Measurements from ENCODE around the gene VWC2. TPM values are rescaled to one million over a fixed set of nuclear protein-coding genes. Genes with fewer than 3 reads are reported as not detected.

VWC2 gene
- total RNA-seq = under 1 TPM; 0.04 to 0.18 (median 0.13) TPM

- no peak for DNase-seq (ENCODE audit: low spot score in 2 of 2)
- H3K4me1 ChIP-seq = peaks cover 30% of the 10 kb centered on the region
- no peaks in the 10 kb centered on the region for H3K36me3 ChIP-seq
- H3K9me3 ChIP-seq = no peaks in the 10 kb centered on the region
- WGBS = 1% methylated on average over 22 of the region's 75 CpGs
- TF ChIP-seq POLR2AphosphoS5 (IDR thresholded peaks at IDR 0.05) (no peak), POLR2A (IDR thresholded peaks at IDR 0.05) (no peak), CTCF (IDR thresholded peaks at IDR 0.05) (no peak)
- H3K27ac ChIP-seq = no peak within 1 kb of the TSS
- H3K27me3 ChIP-seq = peaks cover 45% of the 10 kb centered on the region
- peak within 1 kb of the TSS; percentile 64 for H3K4me3 ChIP-seq
These were observed at the start of gene VWC2 for GRCh38 chr7:49773218-49773935. Gene VWC2, plus strand, starts transcription at chr7:49773638. Its CDS starts 1,798 bp downstream, at chr7:49775436.

- TF ChIP-seq POLR2A (IDR thresholded peaks at IDR 0.05) (no peak), CTCF (IDR thresholded peaks at IDR 0.05) (no peak), POLR2AphosphoS5 (IDR thresholded peaks at IDR 0.05) (no peak), EP300 (IDR thresholded peaks at IDR 0.05) (no peak)
- Histone ChIP-seq H3K4me3 (no peak overlapping the region), H3K4me1 (no peaks in the 10 kb centered on the region), H3K27ac (no peak overlapping the region), H3K27me3 (no peaks in the 10 kb centered on the region), H3K36me3 (no peaks in the 10 kb centered on the region), H3K9me3 (no peaks in the 10 kb centered on the region)
- DNase-seq (ENCODE audit: low spot score in 2 of 2) = no peak
These were observed 49.4 kb upstream of the VWC2 start for GRCh38 chr7:49724071-49724470.

GRCh38 chr7:49731836-49732235 is 41.6 kb upstream of the VWC2 start:
- H3K36me3 ChIP-seq = no peaks in the 10 kb centered on the region
- DNase-seq (ENCODE audit: low spot score in 2 of 2) = no peak
- H3K9me3 ChIP-seq = no peaks in the 10 kb centered on the region
- 50% methylated on average over 2 of the region's 2 CpGs for WGBS
- no peak overlapping the region for H3K4me3 ChIP-seq
- TF ChIP-seq CTCF (IDR thresholded peaks at IDR 0.05) = no peak
- no peaks in the 10 kb centered on the region for H3K27me3 ChIP-seq
- H3K27ac ChIP-seq = no peak overlapping the region
- H3K4me1 ChIP-seq = no peaks in the 10 kb centered on the region

GRCh38 chr7:49762666-49763065 is 10.8 kb upstream of the VWC2 start:
- H3K4me1 ChIP-seq = no peaks in the 10 kb centered on the region
- no peak for DNase-seq (ENCODE audit: low spot score in 2 of 2)
- no peak overlapping the region for H3K27ac ChIP-seq
- no peak overlapping the region for H3K4me3 ChIP-seq
- H3K27me3 ChIP-seq = no peaks in the 10 kb centered on the region
- 50% methylated on average over 3 of the region's 3 CpGs for WGBS
- H3K36me3 ChIP-seq = no peaks in the 10 kb centered on the region
- no peaks in the 10 kb centered on the region for H3K9me3 ChIP-seq
- TF ChIP-seq POLR2A (IDR thresholded peaks at IDR 0.05) (no peak), POLR2AphosphoS5 (IDR thresholded peaks at IDR 0.05) (no peak), CTCF (IDR thresholded peaks at IDR 0.05) (no peak), EP300 (IDR thresholded peaks at IDR 0.05) (no peak)

GRCh38 chr7:49763791-49764190 is 9.6 kb upstream of the VWC2 start:
- Histone ChIP-seq H3K9me3 (no peaks in the 10 kb centered on the region), H3K4me1 (no peaks in the 10 kb centered on the region), H3K36me3 (no peaks in the 10 kb centered on the region), H3K27ac (no peak overlapping the region), H3K4me3 (no peak overlapping the region), H3K27me3 (no peaks in the 10 kb centered on the region)
- 94% methylated on average over 3 of the region's 3 CpGs for WGBS
- no peak for TF ChIP-seq EP300 (IDR thresholded peaks at IDR 0.05)
- TF ChIP-seq POLR2AphosphoS5 (IDR thresholded peaks at IDR 0.05) = no peak
- TF ChIP-seq POLR2A (IDR thresholded peaks at IDR 0.05) = no peak
- TF ChIP-seq CTCF (IDR thresholded peaks at IDR 0.05) = no peak
- DNase-seq (ENCODE audit: low spot score in 2 of 2) = no peak
